Progenitor cell of endocrine pancreas (in vitro differentiated cells): Measurements from ENCODE around the gene DDIT3. TPM values are rescaled to one million over a fixed set of nuclear protein-coding genes. Genes with fewer than 3 reads are reported as not detected.

Experiments used
- DNase-seq: peaks from one replicate; pipeline ENCODE4 v3.0.0; 2021; ENCODE audit warnings: low spot score; ENCODE audit not compliant: unreplicated experiment
- H3K27ac Mint-ChIP-seq: 2 replicates; pipeline ENCODE4 v1.8.0; 2021; ENCODE audit warnings: mild to moderate bottlenecking, moderate library complexity, mixed read lengths
- H3K27me3 Mint-ChIP-seq: 2 replicates; pipeline ENCODE4 v1.8.0; 2021; ENCODE audit warnings: mixed read lengths
- H3K36me3 Mint-ChIP-seq: 2 replicates; pipeline ENCODE4 v1.8.0; 2022; ENCODE audit warnings: mixed read lengths; ENCODE audit not compliant: insufficient read depth
- H3K4me1 Mint-ChIP-seq: 2 replicates; pipeline ENCODE4 v1.8.0; 2021; ENCODE audit warnings: low read depth, mixed read lengths
- H3K4me3 Mint-ChIP-seq: 2 replicates; pipeline ENCODE4 v1.8.0; 2021; ENCODE audit warnings: low read depth, mild to moderate bottlenecking, moderate library complexity, mixed read lengths
- H3K9me3 Mint-ChIP-seq: 2 replicates; pipeline ENCODE4 v1.8.0; 2021; ENCODE audit warnings: low read depth, mixed read lengths
- total RNA-seq: library from RNA; stranded (reverse); gene quantifications from 2 replicates; pipeline ENCODE4 v1.2.1, GENCODE V29; 2021
- TF ChIP-seq, protein P1 (sequence below): fragments of 200-600 bp; sonication (generic); IDR thresholded peaks from one replicate; pipeline ENCODE4 v1.5.0; 2021; ENCODE audit warnings: antibody characterized with exemption, mild to moderate bottlenecking; ENCODE audit not compliant: unreplicated experiment

DDIT3 gene
- total RNA-seq, 1 donor from 2014 or later = 15.7 TPM

DNA sequence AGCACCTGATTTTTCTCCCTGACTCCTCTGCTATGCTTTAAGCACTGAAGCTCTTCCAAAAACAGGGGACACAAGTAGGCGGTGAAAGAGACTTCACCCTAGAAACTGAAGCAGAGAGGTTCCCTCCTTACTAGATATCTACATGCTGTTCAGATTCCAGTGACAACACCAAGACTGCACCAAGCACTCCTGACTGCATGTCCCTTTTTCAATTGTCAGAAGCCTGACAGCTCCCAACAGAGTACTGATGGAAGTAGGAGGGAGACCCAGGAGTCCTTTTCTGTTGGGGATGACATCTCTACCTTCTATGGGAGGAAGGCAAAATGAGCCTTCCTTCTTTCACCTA lies 16.3 kb upstream of the DDIT3 start:
- H3K4me1 Mint-ChIP-seq = peaks cover 16% of the 10 kb centered on the region
- H3K27ac Mint-ChIP-seq = no peak overlapping the region
- H3K4me3 Mint-ChIP-seq = no peak overlapping the region
- TF ChIP-seq, protein P1, sequence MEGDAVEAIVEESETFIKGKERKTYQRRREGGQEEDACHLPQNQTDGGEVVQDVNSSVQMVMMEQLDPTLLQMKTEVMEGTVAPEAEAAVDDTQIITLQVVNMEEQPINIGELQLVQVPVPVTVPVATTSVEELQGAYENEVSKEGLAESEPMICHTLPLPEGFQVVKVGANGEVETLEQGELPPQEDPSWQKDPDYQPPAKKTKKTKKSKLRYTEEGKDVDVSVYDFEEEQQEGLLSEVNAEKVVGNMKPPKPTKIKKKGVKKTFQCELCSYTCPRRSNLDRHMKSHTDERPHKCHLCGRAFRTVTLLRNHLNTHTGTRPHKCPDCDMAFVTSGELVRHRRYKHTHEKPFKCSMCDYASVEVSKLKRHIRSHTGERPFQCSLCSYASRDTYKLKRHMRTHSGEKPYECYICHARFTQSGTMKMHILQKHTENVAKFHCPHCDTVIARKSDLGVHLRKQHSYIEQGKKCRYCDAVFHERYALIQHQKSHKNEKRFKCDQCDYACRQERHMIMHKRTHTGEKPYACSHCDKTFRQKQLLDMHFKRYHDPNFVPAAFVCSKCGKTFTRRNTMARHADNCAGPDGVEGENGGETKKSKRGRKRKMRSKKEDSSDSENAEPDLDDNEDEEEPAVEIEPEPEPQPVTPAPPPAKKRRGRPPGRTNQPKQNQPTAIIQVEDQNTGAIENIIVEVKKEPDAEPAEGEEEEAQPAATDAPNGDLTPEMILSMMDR = no peak
- DNase-seq = no peak
- no peaks in the 10 kb centered on the region for H3K9me3 Mint-ChIP-seq
- H3K27me3 Mint-ChIP-seq = no peaks in the 10 kb centered on the region
- H3K36me3 Mint-ChIP-seq = peaks cover 31% of the 10 kb centered on the region

DNA sequence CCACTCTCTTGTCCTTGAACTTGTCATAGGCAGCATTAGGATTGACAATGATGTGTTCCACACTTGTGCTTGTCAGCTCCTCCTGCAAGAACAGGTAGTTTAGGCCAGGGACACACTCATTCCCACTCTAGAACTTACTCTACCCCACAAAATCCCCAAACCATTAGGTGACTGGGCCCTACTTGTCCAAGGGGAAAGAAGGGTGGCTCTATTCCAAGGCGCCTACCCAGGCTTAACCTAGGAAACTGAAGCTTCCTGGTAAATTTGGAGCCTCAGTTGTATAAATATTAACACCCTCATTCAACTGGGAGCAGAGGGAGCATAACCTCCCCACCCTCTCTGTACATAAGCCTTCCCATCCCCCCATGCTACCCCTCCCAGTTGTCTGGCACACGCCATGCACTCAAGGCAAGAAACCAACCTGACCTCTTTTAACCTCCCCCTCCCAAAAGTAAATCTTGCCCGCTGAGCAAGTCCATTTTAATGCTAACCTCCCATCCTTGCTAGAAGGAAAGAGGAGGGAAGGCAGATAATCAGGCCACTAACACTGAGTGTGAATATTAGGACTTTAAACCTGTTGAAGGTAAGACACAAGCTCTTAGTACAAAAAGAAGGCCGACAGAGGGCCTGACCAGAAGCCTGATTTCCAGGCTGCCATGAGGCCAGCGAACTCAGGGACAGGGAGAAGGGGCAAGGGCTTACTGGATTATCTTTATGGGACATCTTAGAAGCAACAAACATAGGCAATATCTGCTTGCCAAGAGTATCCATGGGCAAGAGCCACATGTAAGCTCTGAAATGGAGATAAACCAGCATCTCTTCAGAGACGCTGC lies 15.7 kb upstream of the DDIT3 start:
- Mint-ChIP-seq H3K4me1 (peaks cover 12% of the 10 kb centered on the region), H3K9me3 (no peaks in the 10 kb centered on the region), H3K27ac (no peak overlapping the region), H3K36me3 (peaks cover 30% of the 10 kb centered on the region), H3K27me3 (no peaks in the 10 kb centered on the region), H3K4me3 (no peak overlapping the region)
- no peak for DNase-seq
- TF ChIP-seq, protein P1 = no peak

DNA sequence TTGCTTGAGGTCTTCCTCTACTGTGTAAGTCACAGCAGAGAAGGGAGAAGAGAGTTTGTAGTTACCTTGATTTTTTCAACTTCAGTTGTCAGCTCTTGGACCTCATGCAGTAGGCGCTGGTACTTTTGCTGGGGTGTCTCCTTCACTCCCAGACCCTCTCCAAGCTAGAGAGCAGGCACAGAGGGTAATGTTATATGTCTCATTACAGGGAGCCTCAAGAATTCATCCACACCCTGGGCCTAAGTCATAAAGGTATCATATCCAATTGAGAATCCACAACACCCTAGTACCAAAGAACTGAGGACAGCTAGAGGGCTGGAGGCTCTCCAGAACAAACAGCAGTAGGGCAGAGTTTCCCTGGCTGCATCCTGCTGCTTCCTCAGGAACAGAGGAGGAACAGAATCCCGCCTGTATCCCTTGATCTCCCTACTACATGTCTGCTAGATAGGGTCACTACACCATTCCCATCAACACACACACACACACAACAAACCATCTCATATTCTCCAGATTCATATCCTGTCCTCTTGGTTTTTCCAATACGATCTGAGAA lies 14.8 kb upstream of the DDIT3 start:
- Mint-ChIP-seq H3K9me3 (no peaks in the 10 kb centered on the region), H3K27me3 (no peaks in the 10 kb centered on the region), H3K36me3 (peaks cover 30% of the 10 kb centered on the region), H3K4me1 (peaks cover 6% of the 10 kb centered on the region), H3K27ac (no peak overlapping the region), H3K4me3 (no peak overlapping the region)
- no peak for DNase-seq
- TF ChIP-seq, protein P1 = no peak

DNA sequence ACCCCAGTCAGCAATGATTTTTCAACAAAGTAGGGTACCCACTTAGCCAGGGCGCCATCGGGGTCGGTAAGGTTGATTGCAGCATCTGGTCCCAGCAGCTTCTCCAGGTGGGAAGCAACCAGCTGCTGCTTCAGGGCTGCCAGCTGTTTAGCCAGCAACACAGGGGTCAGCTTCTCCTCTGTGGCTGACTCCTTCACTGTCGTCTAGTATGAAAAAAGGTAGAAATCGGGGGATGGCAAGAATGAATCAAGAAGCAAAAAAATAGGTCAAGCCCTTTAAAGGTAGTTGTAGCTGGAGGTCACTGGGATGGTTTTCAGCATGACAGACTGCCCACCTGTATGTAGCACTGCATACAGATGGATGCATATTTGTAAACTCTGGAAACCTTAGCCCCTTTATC lies 13.9 kb upstream of the DDIT3 start:
- Mint-ChIP-seq H3K9me3 (no peaks in the 10 kb centered on the region), H3K4me3 (no peak overlapping the region), H3K27ac (no peak overlapping the region), H3K4me1 (peaks cover 6% of the 10 kb centered on the region), H3K36me3 (peaks cover 31% of the 10 kb centered on the region), H3K27me3 (no peaks in the 10 kb centered on the region)
- TF ChIP-seq, protein P1 = no peak
- no peak for DNase-seq

DNA sequence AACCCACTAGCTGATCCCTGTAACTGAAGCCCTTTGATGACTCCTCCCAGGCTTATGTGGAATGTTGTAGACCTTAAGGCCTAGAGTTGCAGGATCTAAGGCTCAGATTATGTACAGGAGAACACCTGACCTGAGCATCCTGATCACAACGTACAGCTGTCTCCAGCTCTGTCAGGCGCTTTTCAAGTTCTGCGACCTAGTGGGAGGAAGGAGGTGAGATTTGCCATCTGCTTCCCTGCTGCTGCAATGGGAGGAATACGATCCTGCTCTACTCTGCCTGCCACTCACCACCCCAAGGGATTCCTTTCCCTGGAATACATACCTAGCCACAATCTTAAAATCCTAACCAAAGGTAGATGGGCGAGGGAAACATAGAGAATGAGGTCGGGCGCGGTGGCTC lies 12.8 kb upstream of the DDIT3 start:
- Mint-ChIP-seq H3K36me3 (peaks cover 29% of the 10 kb centered on the region), H3K4me3 (no peak overlapping the region)

More for the DNA sequence above, 12.8 kb upstream of the DDIT3 start:
- DNase-seq = no peak
- Mint-ChIP-seq H3K27me3 (no peaks in the 10 kb centered on the region), H3K4me1 (peaks cover 6% of the 10 kb centered on the region), H3K27ac (no peak overlapping the region), H3K9me3 (no peaks in the 10 kb centered on the region)
- TF ChIP-seq, protein P1 = no peak
